ENCODE measurements around the gene MRPL45.

GRCh38 chr17:38326996-38327792, 30.2 kb downstream of the MRPL45 start:
- no peak for TF ChIP-seq CTCF (IDR thresholded peaks at IDR 0.05)
- TF ChIP-seq POLR2A (IDR thresholded peaks at IDR 0.05): no peak
- TF ChIP-seq POLR2AphosphoS5 (IDR thresholded peaks at IDR 0.05): no peak
- no peak for TF ChIP-seq EP300 (IDR thresholded peaks at IDR 0.05)

Measured in sigmoid colon (tissue), 4 donors.